Colonic mucosa (tissue), 4 donors: ENCODE measurements around the gene PLSCR2. TPM values are rescaled to one million over a fixed set of nuclear protein-coding genes. Genes with fewer than 3 reads are reported as not detected.
"Not testable (repeated sequence)": the region's sequence is repeated elsewhere in the genome, so short reads cannot be mapped to it uniquely, and the experiment has no call there.

Source experiments
- DNase-seq: peaks from one replicate; pipeline ENCODE4 v3.0.0-alpha.2; 2020
- H3K27ac ChIP-seq: fragments of 200-600 bp; one replicate; pipeline ENCODE4 v1.8.0; 2021
- H3K27me3 ChIP-seq: fragments of 200-600 bp; one replicate; pipeline ENCODE4 v1.8.0; 2021
- H3K36me3 ChIP-seq: fragments of 200-600 bp; one replicate; pipeline ENCODE4 v1.8.0; 2021
- H3K4me1 ChIP-seq: fragments of 200-600 bp; one replicate; pipeline ENCODE4 v1.8.0; 2021; ENCODE audit warnings: mild to moderate bottlenecking
- H3K4me3 ChIP-seq: fragments of 200-600 bp; one replicate; pipeline ENCODE4 v1.8.0; 2021
- H3K9ac ChIP-seq, 2 donors: one replicate each; pipeline ENCODE4 v1.7.0; 2013; ENCODE audit warnings: control low read depth in 2 of 2, low read depth in 2 of 2, low read length in 2 of 2
- H3K9me3 ChIP-seq: fragments of 200-600 bp; one replicate; pipeline ENCODE4 v1.8.0; 2021
- CTCF ChIP-seq: fragments of 200-600 bp; IDR thresholded peaks from one replicate; pipeline ENCODE4 v1.8.0; 2022; ENCODE audit warnings: antibody characterized with exemption, mild to moderate bottlenecking
- intact Hi-C: fragments of 100-400 bp; cut with DNase I; formaldehyde crosslinking; loops from one replicate; pipeline ENCODE4 v1.14.1; 2022
- total RNA-seq, 2 donors: library from RNA; stranded (reverse); fragmentation: NEBNext Ultra II Directional in 1 of 2; extraction: Animal tissue kit (Norgen Biotek cat#: 25700) in 1 of 2; gene quantifications; one replicate each; pipeline ENCODE4 v1.2.1, GENCODE V29; 2021
- donor health status: healthy.
- donor health status: DM: no; HTN: no; CAD: no.
- donor health status: DM: no; HTN: no; CAD: no.

Gene PLSCR2
- total RNA-seq, 2 donors from 2014 or later, result 0.90 to 0.94 TPM

GRCh38 chr3:146454796-146455195 is 14.6 kb downstream of the PLSCR2 start:
- Histone ChIP-seq H3K4me3 (no peak overlapping the region), H3K9ac (no peak overlapping the region), H3K4me1 (no peaks in the 10 kb centered on the region), H3K9me3 (no peaks in the 10 kb centered on the region), H3K36me3 (no peaks in the 10 kb centered on the region), H3K27ac (no peak overlapping the region), H3K27me3 (no peaks in the 10 kb centered on the region)
- intact Hi-C loops, result no loop called here
- TF ChIP-seq CTCF, result no peak
- no peak for DNase-seq

DNA sequence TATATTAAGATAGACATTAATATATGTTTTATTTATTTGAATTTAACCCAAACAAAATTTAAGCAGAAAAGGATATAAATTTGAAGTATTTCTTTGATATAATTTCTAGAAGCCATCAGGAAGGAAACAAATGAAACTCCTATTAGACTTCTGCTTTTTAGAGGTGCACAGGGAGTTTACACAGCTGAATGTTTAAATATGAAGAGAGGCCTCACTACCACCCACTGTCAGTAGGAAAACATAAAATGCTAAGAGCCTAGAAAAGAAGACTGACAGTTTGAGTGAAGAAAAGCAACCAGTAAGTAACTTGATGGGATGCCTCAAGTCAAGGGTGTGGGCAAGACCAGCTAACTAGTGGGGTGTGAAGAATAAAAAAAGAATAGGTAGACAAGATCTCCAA is 19.7 kb downstream of the PLSCR2 start:
- Histone ChIP-seq H3K9ac (no peak overlapping the region), H3K36me3 (no peaks in the 10 kb centered on the region), H3K9me3 (no peaks in the 10 kb centered on the region), H3K4me3 (no peak overlapping the region), H3K27me3 (no peaks in the 10 kb centered on the region), H3K27ac (no peak overlapping the region), H3K4me1 (no peaks in the 10 kb centered on the region)
- no peak for TF ChIP-seq CTCF
- no peak for DNase-seq
- intact Hi-C loops, result no loop called here

GRCh38 chr3:146449076-146449475 is 20.3 kb downstream of the PLSCR2 start:
- no peak for TF ChIP-seq CTCF
- Histone ChIP-seq H3K27ac (no peak overlapping the region), H3K4me1 (no peaks in the 10 kb centered on the region), H3K9ac (no peak overlapping the region), H3K4me3 (no peak overlapping the region), H3K36me3 (no peaks in the 10 kb centered on the region), H3K9me3 (no peaks in the 10 kb centered on the region), H3K27me3 (no peaks in the 10 kb centered on the region)
- DNase-seq, result no peak
- intact Hi-C loops, result no loop called here

DNA sequence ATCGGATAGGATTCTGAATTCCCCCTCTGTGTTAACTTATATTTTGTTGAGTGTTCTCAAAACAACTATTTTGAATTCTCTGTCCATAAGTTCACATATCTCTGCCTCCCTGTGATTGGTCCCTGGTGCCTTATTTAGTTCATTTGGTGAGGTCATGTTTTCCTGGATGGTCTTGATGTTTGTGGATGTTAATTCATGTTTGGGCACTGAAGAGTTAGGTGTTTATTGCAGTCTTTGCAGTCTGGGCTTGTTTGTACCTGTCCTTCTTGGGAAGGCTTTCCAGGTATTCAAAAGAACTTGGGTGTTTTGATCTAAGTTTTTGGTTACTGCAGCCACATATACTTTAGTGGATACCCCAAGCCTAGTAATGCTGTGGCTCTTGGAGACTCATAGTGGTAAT is 23.3 kb downstream of the PLSCR2 start:
- intact Hi-C loops, result no loop called here
- Histone ChIP-seq H3K4me1 (no peaks in the 10 kb centered on the region), H3K9ac (no peak overlapping the region), H3K9me3 (no peaks in the 10 kb centered on the region), H3K27ac (no peak overlapping the region), H3K4me3 (no peak overlapping the region), H3K36me3 (no peaks in the 10 kb centered on the region), H3K27me3 (no peaks in the 10 kb centered on the region)
- no peak for DNase-seq
- no peak for TF ChIP-seq CTCF

DNA sequence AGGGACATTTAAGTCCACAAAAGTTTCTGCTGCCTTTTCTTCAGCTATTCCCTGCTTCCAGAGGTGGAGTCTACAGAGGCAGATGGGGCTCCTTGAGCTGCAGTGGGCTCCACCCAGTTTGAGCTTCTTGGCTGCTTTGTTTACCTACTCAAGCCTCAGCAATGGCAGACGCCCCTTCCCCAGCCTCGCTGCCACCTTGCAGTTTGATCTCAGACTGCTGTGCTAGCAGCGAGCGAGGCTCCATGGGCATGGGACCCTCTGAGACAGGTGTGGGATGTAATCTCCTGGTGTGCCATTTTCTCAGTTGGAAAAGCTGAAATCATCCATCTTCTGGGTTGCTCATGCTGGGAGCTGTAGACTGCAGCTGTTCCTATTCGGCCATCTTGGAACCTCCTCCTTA is 29.1 kb downstream of the PLSCR2 start:
- DNase-seq, intact Hi-C loops, H3K27me3 ChIP-seq, H3K4me3 ChIP-seq, H3K36me3 ChIP-seq, H3K9me3 ChIP-seq, H3K9ac ChIP-seq, H3K27ac ChIP-seq, H3K4me1 ChIP-seq: not testable (repeated sequence)

GRCh38 chr3:146432066-146432465 is 37.3 kb downstream of the PLSCR2 start:
- no peak overlapping the region for H3K4me3 ChIP-seq
- DNase-seq, result no peak
- no peaks in the 10 kb centered on the region for H3K9me3 ChIP-seq
- intact Hi-C loops, result no loop called here
- no peaks in the 10 kb centered on the region for H3K36me3 ChIP-seq
- H3K27me3 ChIP-seq, result no peaks in the 10 kb centered on the region
- H3K9ac ChIP-seq, result no peak overlapping the region
- no peak for TF ChIP-seq CTCF
- no peaks in the 10 kb centered on the region for H3K4me1 ChIP-seq
- no peak overlapping the region for H3K27ac ChIP-seq
